Coronary artery (tissue), 2 donors: ENCODE results near the gene RERE.
"Not testable (repeated sequence)": the region's sequence is repeated elsewhere in the genome, so short reads cannot be mapped to it uniquely, and the experiment has no call there.

ENCODE experiments used
- DNase-seq: peaks from one replicate; pipeline ENCODE4 v3.0.0-alpha.2; 2017; ENCODE audit warnings: low spot score
- H3K27ac ChIP-seq, 2 donors: fragments of 200-600 bp; sonication (generic); one replicate each; pipeline ENCODE4 v1.5.1; 2016 to 2019
- H3K4me3 ChIP-seq: fragments of 200-600 bp; sonication (generic); 2 replicates; pipeline ENCODE4 v1.5.1; 2016; ENCODE audit warnings: mild to moderate bottlenecking, moderate library complexity
- TF ChIP-seq, protein P1 (sequence below): fragments of 200-600 bp; sonication (generic); IDR thresholded peaks from one replicate; pipeline ENCODE4 v1.5.1; 2019; ENCODE audit warnings: antibody characterized with exemption

The RERE gene

GRCh38 chr1:8841395-8841794, 24.0 kb upstream of the RERE start:
- DNase-seq, result no peak
- Histone ChIP-seq H3K27ac (no peak overlapping the region), H3K4me3 (no peak overlapping the region)
- TF ChIP-seq, protein P1, sequence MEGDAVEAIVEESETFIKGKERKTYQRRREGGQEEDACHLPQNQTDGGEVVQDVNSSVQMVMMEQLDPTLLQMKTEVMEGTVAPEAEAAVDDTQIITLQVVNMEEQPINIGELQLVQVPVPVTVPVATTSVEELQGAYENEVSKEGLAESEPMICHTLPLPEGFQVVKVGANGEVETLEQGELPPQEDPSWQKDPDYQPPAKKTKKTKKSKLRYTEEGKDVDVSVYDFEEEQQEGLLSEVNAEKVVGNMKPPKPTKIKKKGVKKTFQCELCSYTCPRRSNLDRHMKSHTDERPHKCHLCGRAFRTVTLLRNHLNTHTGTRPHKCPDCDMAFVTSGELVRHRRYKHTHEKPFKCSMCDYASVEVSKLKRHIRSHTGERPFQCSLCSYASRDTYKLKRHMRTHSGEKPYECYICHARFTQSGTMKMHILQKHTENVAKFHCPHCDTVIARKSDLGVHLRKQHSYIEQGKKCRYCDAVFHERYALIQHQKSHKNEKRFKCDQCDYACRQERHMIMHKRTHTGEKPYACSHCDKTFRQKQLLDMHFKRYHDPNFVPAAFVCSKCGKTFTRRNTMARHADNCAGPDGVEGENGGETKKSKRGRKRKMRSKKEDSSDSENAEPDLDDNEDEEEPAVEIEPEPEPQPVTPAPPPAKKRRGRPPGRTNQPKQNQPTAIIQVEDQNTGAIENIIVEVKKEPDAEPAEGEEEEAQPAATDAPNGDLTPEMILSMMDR, result no peak

DNA sequence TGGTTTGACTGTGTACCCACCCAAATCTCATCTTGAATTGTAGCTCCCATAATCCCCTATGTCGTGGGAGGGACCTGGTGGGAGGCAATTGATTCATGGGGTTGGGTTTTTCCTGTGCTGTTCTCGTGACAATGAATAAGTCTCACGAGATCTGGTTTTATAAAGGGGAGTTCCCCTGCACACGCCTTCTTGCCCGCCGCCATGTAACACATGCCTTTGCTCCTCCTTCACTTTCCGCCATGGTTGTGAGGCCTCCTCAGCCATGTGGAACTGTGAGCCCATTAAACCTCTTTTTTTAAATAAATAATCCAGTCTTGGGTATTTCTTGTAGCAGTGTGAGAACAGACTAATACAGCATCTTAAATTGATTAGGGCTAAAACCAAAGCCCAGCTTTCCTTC, 22.6 kb upstream of the RERE start:
- TF ChIP-seq, protein P1, result no peak
- Histone ChIP-seq H3K4me3 (no peak overlapping the region), H3K27ac (no peak overlapping the region)
- no peak for DNase-seq

GRCh38 chr1:8835941-8836643, 18.7 kb upstream of the RERE start:
- no peak for DNase-seq
- Histone ChIP-seq H3K4me3 (no peak overlapping the region), H3K27ac (no peak overlapping the region)
- TF ChIP-seq, protein P1, result no peak

DNA sequence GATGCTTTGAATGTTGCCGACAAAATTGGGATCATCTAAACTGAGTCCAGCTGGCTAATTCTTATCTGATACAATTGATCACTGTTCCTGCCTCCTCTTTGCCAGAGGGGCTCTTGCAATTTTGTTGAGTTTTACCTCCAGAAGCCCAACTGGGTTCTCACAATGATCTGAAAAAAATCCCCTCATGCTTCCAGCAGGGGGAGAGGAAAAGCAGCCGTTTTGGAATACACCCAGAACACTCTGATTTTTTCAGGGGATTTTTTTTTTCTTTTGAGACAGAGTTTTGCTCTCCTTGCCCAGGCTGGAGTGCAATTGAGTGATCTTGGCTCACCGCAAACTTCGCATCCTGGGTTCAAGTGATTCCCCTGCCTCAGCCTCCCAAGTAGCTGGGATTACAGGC, 13.9 kb upstream of the RERE start:
- Histone ChIP-seq H3K4me3 (no peak overlapping the region), H3K27ac (no peak overlapping the region)
- TF ChIP-seq, protein P1, result no peak
- DNase-seq, result peak; percentile 11

GRCh38 chr1:8830732-8831131, 13.3 kb upstream of the RERE start:
- not testable (repeated sequence) for H3K27ac ChIP-seq, H3K4me3 ChIP-seq, DNase-seq

GRCh38 chr1:8825985-8826481, 8.6 kb upstream of the RERE start:
- TF ChIP-seq, protein P1, result no peak
- Histone ChIP-seq H3K27ac (no peak overlapping the region), H3K4me3 (no peak overlapping the region)
- peak; percentile 67 for DNase-seq

DNA sequence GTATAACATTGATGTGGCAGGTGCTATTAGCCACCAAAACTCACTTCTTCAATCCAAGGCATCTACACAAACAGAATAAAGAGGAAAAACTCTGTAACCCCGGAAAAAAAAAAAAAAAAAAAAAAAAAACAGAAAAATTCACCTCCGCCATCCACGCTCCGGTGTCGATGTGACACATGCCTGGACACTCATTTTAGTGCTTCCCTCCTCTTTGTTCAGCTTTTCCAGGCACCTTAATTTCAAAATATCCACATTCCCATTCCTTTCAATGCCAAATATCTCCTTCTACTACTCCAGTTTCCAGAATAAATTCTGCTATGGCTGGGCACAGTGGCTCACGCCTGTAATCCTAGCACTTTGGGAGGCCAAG, 5.8 kb upstream of the RERE start:
- peak; percentile 4 for DNase-seq
- TF ChIP-seq, protein P1, result no peak
- Histone ChIP-seq H3K27ac (no peak overlapping the region), H3K4me3 (no peak overlapping the region)
